GM19328 (cell line): ENCODE measurements around the gene TADA2B.
"Not testable (repeated sequence)": the region's sequence is repeated elsewhere in the genome, so short reads cannot be mapped to it uniquely, and the experiment has no call there.

Experiments used
- ATAC-seq: cut with Tn5 transposase; IDR thresholded peaks from one replicate; pipeline ENCODE4 v1.9.1; 2021; ENCODE audit warnings: mild to moderate bottlenecking, moderate library complexity; ENCODE audit not compliant: unreplicated experiment

The TADA2B gene

DNA sequence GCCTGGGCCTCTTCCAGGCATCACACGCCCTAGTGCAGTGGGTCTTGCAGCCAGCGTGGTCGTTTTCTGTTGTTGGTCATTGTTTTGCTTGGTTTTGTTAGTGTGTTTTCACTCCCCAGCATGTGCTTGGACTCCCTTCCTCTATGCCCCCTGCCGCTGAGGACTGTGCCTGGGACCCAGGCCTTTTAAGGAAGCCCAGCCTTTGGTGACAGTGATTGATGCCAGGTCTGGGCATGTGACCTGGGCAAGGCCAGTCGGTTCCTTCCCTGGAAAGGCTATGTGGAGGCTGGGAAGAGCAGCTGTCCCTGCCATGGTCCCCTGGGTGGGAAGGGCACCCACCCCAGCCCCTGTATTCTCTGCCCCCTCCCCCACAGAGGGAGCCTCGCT, 33.5 kb downstream of the TADA2B start:
- ATAC-seq = no peak

DNA sequence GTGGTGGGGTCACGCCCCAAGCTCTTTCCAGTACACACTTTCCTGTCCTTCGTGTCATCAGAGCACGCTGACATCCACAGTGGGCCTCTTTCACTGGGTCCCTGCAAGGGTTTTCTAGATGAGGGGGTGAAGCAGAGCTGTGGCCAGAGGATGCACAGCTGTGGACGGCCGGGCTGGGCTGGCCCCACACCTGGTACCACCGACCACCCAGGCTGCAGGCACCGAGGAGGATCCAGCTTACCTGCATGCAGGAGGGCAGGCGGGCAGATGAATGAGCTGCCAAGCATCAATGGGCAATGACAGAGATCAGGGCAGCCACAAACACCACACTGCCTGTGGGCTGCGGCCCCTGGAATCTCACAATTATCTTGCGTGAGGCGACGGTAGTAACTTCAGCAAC, 34.2 kb downstream of the TADA2B start:
- no peak for ATAC-seq

DNA sequence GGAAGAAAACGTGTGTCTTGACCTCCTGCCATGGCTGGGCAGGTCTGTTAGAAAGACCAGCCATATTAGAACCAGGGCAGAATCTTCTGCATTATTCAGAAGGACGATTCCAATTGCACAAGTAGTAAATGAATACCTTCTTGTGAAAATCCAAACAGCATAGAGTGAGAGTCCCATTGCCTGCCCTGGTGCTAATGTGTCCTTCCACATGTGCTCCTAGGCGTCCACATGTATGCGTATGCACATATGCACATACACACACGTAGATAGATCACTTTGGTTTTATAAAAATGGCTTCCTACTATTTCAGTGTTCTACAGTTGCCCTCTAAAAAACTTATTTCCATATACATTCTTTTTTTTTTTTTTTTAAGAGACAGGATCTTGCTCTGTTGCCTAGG, 34.9 kb downstream of the TADA2B start:
- no peak for ATAC-seq

DNA sequence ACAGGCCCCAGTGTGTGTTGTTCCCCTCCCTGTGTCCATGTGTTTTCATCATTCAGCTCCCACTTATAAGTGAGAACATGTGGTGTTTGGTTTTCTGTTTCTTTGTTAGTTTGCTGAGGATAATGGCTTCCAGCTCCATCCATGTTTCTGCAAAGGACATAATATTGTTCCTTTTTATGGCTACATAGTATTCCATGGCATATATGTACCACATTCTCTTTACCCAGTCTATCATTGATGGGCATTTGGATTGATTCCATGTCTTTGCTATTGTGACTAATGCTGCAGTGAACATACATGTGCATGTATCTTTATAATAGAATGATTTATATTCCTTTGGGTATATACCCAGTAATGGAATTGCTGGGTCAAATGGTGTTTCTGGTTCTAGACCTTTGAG, 36.3 kb downstream of the TADA2B start:
- not testable (repeated sequence) for ATAC-seq

DNA sequence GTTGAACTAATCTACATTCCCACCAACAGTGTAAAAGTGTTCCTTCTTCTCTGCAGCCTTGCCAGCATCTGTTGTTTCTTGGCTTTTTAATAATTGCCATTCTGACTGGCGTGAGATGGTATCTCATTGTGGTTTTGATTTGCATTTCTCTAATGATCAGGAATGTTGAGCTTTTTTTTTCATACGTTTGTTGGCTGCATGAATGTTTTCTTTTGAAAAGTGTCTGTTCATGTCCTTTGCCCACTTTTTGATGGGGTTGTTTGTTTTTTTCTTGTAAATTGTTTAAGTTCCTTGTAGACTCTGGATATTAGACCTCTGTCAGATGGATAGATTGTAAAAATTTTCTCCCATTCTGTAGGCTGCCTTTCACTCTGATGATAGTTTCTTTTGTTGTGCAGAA, 36.7 kb downstream of the TADA2B start:
- not testable (repeated sequence) for ATAC-seq

DNA sequence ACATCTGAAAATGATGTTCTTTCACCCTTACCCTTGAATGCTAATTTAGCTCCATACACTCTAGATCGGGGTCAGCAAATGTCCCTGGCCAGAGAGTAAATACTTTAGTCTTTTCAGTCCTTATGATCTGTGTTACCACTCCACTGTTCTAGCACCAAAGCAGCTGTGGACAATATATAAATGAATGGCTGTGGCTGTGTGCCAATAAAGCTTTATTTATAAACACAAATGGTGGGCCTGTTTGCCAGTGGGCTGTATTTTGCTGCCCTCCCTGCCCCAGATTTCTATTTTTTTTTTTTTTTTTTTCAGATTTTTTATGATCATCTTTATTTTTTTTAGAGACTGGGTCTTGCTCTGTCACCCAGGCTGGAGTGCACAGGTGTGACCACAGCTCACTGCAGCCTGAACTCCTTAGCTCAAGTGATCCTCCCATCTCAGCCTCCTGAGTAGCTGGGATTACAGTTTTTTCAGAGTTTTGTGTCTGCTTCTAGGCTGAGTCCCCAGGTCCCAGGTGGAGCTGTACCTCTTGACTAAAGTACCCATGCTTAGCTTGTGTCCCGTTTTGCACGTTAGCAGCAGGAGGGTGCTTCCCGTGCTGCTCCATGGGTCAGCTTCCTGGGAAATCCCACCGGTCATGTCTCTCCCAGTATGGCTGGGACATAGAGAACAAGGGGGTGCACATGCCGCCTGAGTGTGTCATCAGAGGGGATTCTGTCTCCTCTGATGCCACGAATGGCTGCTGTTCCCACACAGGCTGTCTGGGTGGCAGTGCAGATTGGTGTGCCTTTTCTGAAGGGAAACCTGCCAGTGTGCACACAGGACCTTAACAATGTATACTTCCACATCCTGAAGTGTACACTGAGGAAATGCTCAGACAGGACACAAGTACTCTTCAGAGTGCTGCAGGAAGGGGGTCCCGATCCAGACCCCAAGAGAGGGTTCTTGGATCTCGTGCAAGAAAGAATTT, 40.7 kb downstream of the TADA2B start:
- ATAC-seq = no peak

DNA sequence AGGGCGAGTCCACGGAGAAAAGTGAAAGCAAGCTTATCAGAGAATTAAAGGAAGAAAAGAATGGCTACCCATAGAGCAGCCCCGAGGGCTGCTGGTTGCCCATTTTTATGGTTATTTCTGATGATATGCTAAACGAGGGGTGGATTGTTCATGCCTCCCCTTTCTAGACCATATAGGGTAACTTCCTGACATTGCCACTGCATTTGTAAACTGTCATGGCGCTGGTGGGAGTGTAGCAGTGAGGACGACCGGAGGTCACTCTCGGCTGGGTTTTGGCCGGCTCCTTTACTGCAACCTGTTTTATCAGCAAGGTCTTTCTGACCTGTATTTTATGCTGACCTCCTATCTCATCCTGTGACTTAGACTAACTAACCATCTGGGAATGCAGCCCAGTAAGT, 41.4 kb downstream of the TADA2B start:
- not testable (repeated sequence) for ATAC-seq

DNA sequence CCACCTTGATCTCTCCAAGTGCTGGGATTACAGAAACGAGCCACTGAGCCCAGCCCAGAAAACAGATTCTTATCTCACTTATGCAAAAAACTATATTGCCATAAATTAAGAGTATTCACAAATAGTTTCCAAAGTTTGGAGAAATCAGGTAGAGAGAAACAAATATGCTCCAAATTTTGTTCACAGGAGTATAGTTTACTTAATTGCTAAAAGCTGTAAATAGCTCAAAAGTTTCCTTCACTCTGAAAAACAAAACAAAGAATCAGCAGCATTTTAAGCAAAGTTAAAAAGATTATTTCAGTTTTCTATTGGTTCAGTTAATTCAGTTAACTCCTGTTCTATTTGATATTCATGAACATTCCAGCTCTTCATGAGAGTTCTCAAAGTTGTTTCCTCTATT, 43.2 kb downstream of the TADA2B start:
- no peak for ATAC-seq

DNA sequence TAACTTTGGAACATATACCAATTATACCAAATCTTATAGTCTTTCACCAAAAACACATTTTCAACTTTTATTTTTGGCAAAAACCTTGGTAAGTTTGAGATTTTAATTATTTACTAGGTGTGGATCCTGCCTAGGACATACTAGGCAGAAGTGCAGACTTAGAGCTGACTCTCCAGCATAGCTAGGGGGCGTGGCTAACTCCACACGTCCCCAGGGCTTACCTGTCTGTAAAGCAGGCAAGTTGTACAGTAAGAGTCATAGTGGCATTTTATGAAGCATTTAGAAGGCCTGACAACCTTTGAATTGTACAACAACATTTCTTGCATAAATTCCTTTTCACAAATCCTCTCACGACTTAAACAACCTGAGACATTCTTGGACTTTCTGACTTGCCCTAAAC, 43.9 kb downstream of the TADA2B start:
- ATAC-seq = no peak

DNA sequence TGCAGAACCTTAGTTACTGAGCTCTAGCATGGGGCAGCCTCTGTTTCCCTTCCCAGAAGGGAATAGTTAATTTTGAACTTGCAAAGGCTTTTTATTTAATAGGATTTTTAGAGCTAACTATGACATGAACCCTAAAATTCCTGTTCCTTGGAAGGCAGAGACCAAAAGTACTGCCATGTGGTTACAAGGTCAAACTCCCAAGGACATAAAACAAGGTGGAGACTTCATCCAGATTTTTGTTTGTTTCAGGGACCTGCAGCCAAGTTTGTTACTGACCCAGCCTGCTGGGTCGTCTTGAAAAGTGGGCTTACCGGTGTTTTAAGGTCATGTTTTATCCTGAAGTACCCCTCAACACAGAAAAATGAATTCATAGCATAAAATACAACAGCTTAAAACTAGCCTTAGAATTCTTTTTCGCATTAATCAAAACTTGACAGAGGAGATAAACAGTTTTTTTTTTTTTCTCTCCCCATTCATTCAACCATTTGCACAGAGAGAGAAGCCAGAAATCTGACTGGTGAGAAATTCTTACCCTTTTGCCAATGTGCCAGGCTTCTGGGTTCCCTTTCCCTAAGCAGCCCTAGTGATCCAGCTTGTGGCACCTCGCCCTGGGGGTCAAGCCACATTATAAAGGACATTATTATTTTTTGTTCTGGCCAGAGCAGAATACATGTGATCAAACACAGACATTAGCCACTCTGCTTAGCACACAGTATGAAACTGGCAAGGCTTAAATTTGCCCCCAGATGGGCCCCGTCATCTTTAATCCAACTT, 46.2 kb downstream of the TADA2B start:
- no peak for ATAC-seq

DNA sequence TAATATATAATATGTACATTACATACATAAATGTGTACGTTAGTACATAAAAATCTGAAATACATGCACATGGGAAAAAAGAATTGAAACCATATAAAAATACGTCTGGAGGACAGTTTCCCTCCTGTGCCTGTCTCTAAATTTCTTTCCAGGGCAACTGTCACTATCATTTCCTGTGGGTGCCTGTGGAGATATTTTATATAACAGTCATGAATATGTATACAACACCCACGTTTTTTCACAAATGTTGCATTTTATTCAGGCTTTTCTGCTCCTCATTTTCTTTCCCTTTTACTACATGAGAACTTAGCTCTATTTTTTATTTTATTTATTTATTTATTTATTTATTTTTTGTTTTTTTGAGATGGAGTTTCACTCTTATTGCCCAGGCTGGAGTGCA, 48.9 kb downstream of the TADA2B start:
- no peak for ATAC-seq

DNA sequence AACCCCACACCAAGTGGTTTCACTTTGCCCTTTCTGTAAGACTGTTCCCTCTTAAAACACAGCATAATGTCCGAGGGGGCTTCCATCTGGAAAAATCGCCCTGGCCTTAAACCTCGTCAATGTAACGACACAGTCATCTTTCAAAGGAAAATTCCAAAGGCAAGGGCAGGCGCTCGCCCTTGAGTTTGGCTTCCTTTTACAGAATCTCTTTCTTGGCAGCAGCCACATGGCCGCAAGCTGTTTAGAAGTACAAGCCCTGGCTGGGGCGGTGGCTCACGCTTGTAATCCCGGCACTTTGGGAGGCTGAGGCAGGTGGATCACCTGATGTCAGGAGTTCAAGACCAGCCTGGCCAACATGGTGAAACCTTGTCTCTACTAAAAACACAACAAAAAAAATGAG, 51.7 kb downstream of the TADA2B start:
- ATAC-seq = no peak

DNA sequence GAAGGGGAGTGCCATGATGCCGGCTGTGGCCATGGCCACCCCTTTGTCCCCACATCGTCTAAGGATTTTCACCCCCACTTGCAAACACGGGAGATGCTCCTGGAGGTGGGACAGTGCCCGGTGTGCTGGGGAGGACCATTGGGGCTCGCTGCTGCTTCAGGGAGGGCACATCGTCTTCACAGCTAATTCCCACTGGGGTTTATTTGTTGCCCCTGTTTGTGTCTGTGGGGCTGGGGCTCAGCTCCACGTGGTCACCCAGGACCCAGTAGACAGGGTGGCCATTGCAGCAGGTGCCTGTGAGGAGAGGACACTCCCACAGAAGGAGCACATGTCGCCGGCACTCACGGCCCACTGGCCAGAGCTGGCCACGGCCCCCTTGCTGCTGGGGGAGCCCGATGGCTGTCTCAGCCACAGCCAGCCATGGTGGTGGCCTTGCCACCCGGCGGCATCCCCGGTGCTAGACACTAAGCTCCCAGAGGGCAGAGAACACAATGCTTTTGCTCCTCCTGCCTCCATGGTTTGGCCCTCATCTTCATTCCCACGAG, 52.5 kb downstream of the TADA2B start:
- no peak for ATAC-seq

DNA sequence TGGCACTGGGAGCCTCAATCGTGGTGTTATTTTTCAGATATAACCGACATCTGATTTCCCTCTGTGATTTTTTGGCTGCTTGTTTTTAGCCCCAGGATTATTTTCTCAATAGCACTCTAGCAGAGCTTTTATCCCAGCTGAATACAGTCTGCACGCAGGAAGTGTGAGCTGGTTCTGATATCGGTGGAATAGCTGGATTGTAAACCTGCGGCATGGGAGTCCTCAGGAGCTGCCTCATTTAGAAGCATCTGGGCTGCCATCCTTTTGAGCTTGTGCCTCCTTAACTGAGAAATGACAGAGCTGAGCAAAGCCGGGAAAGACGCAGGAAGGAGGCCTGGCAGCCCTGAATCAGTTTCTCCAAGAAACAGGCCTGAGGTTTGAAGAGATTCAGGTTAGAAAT, 53.1 kb downstream of the TADA2B start:
- no peak for ATAC-seq

DNA sequence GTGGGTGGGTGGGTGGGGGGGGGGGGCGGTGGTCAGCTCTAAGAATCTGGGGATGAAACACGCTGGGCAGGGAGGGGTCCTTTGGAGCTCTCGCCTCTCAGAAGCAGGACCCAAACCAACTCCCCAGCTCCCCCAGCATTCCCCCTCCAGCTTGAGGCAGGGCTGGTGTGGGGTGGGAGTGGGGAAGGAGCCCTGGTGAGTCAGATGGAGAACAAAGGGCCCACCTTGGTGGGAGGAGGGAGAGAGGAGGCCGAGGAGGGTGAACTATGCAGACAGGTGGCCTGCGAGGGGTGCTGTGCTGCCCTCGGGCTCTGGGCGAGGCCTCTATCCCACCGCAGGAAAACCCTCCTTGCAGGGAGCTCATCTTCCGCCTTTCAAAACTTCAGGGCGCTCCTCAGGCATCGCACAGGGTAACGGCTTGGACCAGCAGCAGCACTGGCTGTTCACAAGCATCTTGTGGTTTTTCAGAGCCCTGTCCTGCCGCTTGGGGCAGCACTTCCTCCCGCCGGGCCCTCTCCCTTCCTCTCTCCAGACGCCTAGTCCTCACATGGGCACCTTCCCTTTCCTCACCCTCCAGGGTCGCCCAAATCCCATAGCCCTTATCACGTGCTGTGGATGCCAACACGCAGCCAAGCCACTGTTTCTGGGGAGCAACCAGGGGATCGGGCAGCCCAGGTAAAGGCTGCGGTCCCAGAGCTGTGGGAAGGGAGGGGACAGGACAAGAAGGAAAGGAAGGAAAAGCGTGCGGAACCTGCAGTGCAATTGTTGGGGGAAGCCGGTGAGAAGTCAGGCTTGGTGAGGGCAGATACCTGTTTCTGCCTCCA, 58.7 kb downstream of the TADA2B start:
- peak; percentile 50 for ATAC-seq

DNA sequence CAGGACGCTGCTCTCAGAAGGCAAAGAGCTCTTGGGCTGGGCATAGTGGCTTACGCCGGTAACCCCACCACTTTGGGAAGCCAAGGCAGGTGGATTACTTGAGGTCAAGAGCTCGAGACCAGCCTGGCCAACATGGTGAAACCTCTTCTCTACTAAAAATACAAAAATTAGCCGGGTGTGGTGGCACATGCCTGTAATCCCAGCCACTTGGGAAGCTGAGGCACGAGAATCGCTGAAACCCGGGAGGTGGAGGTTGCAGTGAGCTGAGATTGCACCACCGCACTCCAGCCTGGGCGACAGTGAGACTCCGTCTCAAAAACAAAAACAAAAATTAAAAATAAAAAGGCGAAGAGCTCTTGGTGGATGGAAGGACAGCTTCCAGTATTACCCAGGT, 59.3 kb downstream of the TADA2B start:
- ATAC-seq = not testable (repeated sequence)

DNA sequence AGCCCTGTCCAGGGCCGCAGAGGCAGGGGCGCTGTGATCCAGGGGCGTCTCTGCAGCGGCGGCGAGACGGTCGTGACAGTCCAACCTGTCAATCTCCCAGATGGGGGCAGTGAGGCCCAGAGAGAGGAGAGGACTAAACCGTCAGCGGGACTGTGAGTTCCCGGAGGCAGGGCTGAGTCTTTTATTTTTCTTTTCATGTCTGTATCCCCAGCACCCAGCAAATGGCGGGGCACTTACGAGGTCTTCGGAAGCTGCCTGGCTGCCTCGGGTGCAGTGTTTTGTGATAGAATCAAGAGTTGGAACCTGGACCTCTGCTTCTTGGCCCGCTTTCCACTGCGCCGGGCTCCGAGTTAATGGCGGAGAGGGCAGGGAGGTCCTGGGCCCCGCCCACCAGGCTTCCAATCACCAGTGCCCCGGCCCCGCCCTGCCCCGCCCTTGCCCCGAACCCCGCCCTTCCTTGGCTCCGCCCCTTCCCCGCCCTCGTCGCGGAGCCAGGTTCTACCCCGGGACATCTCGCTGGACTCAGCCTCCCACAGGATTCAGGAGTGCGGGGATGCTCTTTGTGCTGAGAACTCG, 59.9 kb downstream of the TADA2B start:
- peak; percentile 75 for ATAC-seq

DNA sequence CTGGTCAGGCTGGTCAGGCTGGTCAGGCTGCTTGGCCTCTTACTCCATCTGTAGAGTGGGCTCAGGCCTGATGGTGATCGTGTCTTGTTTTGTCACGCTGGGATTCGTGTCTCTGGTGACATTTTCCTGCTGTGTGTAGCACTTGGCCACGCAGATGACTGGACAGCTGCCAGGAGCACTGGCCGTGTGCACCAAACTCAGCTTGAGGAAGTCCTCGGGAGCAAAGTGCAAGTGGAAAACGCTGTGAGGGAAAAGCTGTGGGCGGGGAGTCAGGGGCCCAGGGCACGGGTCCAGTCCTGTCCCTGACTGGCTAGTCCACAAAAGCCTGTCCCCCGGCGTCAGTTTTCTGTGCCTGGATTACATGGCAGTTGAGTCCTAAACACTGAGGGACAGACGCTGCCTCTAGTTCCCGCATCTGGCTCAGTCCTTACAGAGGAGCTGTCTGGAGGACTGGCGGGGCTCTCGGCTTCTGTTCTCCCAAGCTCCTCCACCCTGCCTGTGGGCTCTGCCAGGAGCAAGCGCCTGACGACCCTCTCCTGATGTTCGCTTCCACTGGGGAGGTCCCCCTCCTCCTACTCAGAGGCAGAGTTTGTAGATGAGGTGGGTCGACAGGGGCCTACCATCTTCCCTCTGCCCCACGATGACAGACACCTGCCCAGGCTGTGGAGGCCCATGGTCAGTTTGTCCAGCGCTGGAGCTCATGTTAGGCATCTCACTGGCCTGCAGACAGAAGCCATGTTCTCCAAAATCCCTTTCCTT, 60.6 kb downstream of the TADA2B start:
- no peak for ATAC-seq

DNA sequence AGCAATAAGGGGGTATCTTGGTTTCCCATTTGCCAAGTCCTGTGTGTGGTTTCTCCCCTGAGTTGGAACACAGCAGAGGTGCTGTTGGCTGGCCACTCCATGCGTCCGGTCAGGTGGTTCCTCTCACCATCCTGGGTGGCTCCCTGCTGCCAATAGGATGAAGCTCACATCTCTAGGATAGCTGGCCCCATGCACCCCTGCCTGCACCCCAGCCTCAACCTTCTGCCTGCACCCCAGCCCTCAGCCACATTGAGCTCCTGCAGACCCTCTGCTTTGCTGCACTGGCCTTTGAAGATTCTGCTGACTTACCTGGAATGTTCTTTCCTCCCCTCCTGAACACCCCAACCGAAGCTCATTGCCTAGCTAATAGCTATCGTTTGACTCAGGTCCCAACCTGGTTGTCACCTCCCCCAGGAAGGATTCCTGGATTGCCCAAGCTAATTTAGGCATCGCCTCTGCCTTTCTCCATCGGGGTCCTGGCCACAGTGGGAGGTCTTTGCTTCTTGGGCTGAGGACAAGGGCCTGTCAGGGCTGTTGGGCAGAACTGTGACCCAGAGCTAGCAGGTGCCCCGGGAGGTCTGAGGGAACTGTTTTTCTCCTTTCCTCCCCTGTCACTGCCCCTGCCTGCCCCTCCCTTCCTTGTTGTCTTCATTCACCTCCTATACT, 61.3 kb downstream of the TADA2B start:
- no peak for ATAC-seq
